H9 (cell line): Measurements from ENCODE around the gene KLK10. TPM values are rescaled to one million over a fixed set of nuclear protein-coding genes. Genes with fewer than 3 reads are reported as not detected.
A peak's percentile ranks its signal among the peaks of the same experiment; 100 is the strongest.

Experiments used
- DNase-seq: peaks from one replicate; pipeline ENCODE4 v3.0.0-alpha.2; 2017
- H2AFZ ChIP-seq: one replicate; pipeline ENCODE4 v1.6.1; 2013; ENCODE audit warnings: mild to moderate bottlenecking, low read length, control low read depth, moderate library complexity
- H2AK5ac ChIP-seq: 2 replicates; pipeline ENCODE4 v1.6.1; 2013; ENCODE audit warnings: low read length, control low read depth, mixed read lengths; ENCODE audit not compliant: insufficient read length
- H2BK120ac ChIP-seq: one replicate; pipeline ENCODE4 v1.6.1; 2013; ENCODE audit warnings: low read depth, mild to moderate bottlenecking, low read length, control low read depth, inconsistent platforms; ENCODE audit not compliant: poor library complexity, severe bottlenecking
- H2BK12ac ChIP-seq: 2 replicates; pipeline ENCODE4 v1.6.1; 2013; ENCODE audit warnings: low read length, control low read depth, mixed read lengths, low read depth; ENCODE audit not compliant: insufficient read length
- H2BK15ac ChIP-seq: 2 replicates; pipeline ENCODE4 v1.6.1; 2013; ENCODE audit warnings: low read depth, low read length, control low read depth
- H2BK20ac ChIP-seq: one replicate; pipeline ENCODE4 v1.6.1; 2013; ENCODE audit warnings: low read depth, mild to moderate bottlenecking, low read length, control low read depth, inconsistent platforms; ENCODE audit not compliant: poor library complexity, severe bottlenecking
- H2BK5ac ChIP-seq: 2 replicates; pipeline ENCODE4 v1.6.1; 2013; ENCODE audit warnings: low read length, control low read depth, mixed read lengths; ENCODE audit not compliant: insufficient read length
- H3K14ac ChIP-seq: 2 replicates; pipeline ENCODE4 v1.6.1; 2013; ENCODE audit warnings: low read length, control low read depth; ENCODE audit not compliant: insufficient read depth
- H3K18ac ChIP-seq: 2 replicates; pipeline ENCODE4 v1.6.1; 2013; ENCODE audit warnings: low read depth, mild to moderate bottlenecking, mixed read lengths, low read length, control low read depth; ENCODE audit not compliant: insufficient read length
- H3K23ac ChIP-seq: 2 replicates; pipeline ENCODE4 v1.6.1; 2013; ENCODE audit warnings: low read length, control low read depth, mixed read lengths, low read depth; ENCODE audit not compliant: insufficient read length
- H3K23me2 ChIP-seq: 2 replicates; pipeline ENCODE4 v1.6.1; 2013; ENCODE audit warnings: low read depth, mild to moderate bottlenecking, mixed read lengths, low read length, control low read depth; ENCODE audit not compliant: insufficient read length, poor library complexity, severe bottlenecking
- H3K27ac ChIP-seq: 2 replicates; pipeline ENCODE4 v1.5.1; 2013; ENCODE audit warnings: low read length, control low read depth, mixed read lengths, low read depth; ENCODE audit not compliant: insufficient read length
- H3K27me3 ChIP-seq: 2 replicates; pipeline ENCODE4 v1.6.1; 2013; ENCODE audit warnings: low read length, control low read depth, inconsistent platforms; ENCODE audit not compliant: insufficient read depth
- H3K4ac ChIP-seq: 2 replicates; pipeline ENCODE4 v1.6.1; 2013; ENCODE audit warnings: low read depth, mild to moderate bottlenecking, control low read depth, inconsistent platforms, low read length, moderate library complexity
- H3K4me1 ChIP-seq: 2 replicates; pipeline ENCODE4 v1.6.1; 2013; ENCODE audit warnings: low read length, control low read depth, inconsistent platforms; ENCODE audit not compliant: insufficient read depth
- H3K4me2 ChIP-seq: 2 replicates; pipeline ENCODE4 v1.6.1; 2013; ENCODE audit warnings: low read length, control low read depth, mixed read lengths; ENCODE audit not compliant: insufficient read length, insufficient read depth
- H3K56ac ChIP-seq: 2 replicates; pipeline ENCODE4 v1.6.1; 2013; ENCODE audit warnings: low read depth, mild to moderate bottlenecking, mixed read lengths, low read length, control low read depth; ENCODE audit not compliant: insufficient read length
- H3K79me1 ChIP-seq: 2 replicates; pipeline ENCODE4 v1.6.1; 2013; ENCODE audit warnings: low read depth, mild to moderate bottlenecking, moderate library complexity, low read length, control low read depth, inconsistent platforms; ENCODE audit not compliant: insufficient read depth, poor library complexity, severe bottlenecking
- H3K79me2 ChIP-seq: 2 replicates; pipeline ENCODE4 v1.6.1; 2013; ENCODE audit warnings: low read length, control low read depth, inconsistent platforms; ENCODE audit not compliant: insufficient read depth
- H3K9ac ChIP-seq: 2 replicates; pipeline ENCODE4 v1.6.1; 2013; ENCODE audit warnings: low read length, control low read depth, mixed read lengths; ENCODE audit not compliant: insufficient read length; ENCODE audit errors: extremely low read depth
- H3K9me3 ChIP-seq: one replicate; pipeline ENCODE4 v1.6.1; 2013; ENCODE audit warnings: low read depth, low read length, inconsistent platforms; ENCODE audit not compliant: control insufficient read depth
- H3T11ph ChIP-seq: one replicate; pipeline ENCODE4 v1.6.1; 2013; ENCODE audit warnings: mild to moderate bottlenecking, low read length, control low read depth, inconsistent platforms
- H4K20me1 ChIP-seq: one replicate; pipeline ENCODE4 v1.6.1; 2013; ENCODE audit not compliant: control insufficient read depth, insufficient read length, insufficient read depth
- H4K5ac ChIP-seq: 2 replicates; pipeline ENCODE4 v1.6.1; 2013; ENCODE audit warnings: low read depth, mild to moderate bottlenecking, mixed read lengths, low read length, control low read depth; ENCODE audit not compliant: insufficient read length
- H4K8ac ChIP-seq: replicated peaks from 2 replicates; pipeline ENCODE4 v1.6.1; 2013; ENCODE audit warnings: low read length, control low read depth, mixed read lengths, low read depth; ENCODE audit not compliant: insufficient read length
- H4K91ac ChIP-seq: 2 replicates; pipeline ENCODE4 v1.6.1; 2013; ENCODE audit warnings: low read depth, mild to moderate bottlenecking, moderate library complexity, mixed read lengths, low read length, control low read depth; ENCODE audit not compliant: insufficient read length
- H3K27ac Mint-ChIP-seq, 3 experiments: 2 replicates in 2 of 3; 3 replicates in 1 of 3; pipeline ENCODE4 v1.8.0; 2020 to 2021; ENCODE audit warnings: mixed read lengths in 3 of 3, mild to moderate bottlenecking in 1 of 3, moderate library complexity in 1 of 3
- H3K27me3 Mint-ChIP-seq: 2 replicates; pipeline ENCODE4 v1.8.0; 2021; ENCODE audit warnings: low read depth, mild to moderate bottlenecking, moderate library complexity, mixed read lengths
- H3K36me3 Mint-ChIP-seq, 3 experiments: 2 replicates in 2 of 3; 3 replicates in 1 of 3; pipeline ENCODE4 v1.8.0; 2020 to 2021; ENCODE audit warnings: low read depth in 3 of 3, mixed read lengths in 3 of 3; ENCODE audit not compliant: insufficient read depth in 1 of 3
- H3K4me1 Mint-ChIP-seq, 2 experiments: 2 replicates each; pipeline ENCODE4 v1.8.0; 2020; ENCODE audit warnings: mixed read lengths in 2 of 2
- H3K4me3 Mint-ChIP-seq, 2 experiments: 2 replicates in 1 of 2; 3 replicates in 1 of 2; pipeline ENCODE4 v1.8.0; 2020 to 2021; ENCODE audit warnings: mild to moderate bottlenecking in 2 of 2, mixed read lengths in 2 of 2, moderate library complexity in 1 of 2
- H3K9me3 Mint-ChIP-seq, 2 experiments: 2 replicates in 1 of 2; 3 replicates in 1 of 2; pipeline ENCODE4 v1.8.0; 2020; ENCODE audit warnings: mild to moderate bottlenecking in 2 of 2, mixed read lengths in 2 of 2, moderate library complexity in 1 of 2
- CTCF ChIP-seq: fragments of 200-600 bp; sonication (generic); conservative IDR thresholded peaks from 3 replicates; pipeline ENCODE4 v1.8.0; 2021; ENCODE audit warnings: antibody characterized with exemption, mild to moderate bottlenecking
- WGBS: extraction: QIAGEN DNeasy Blood & Tissue Kit; methylation state at CpG from one replicate; pipeline ENCODE4 v1.1.7; 2013; ENCODE audit warnings: missing lambda C conversion rate, low lambda C conversion rate, mixed read lengths; ENCODE audit not compliant: insufficient read length; ENCODE audit errors: extremely low coverage; 5-methylcytosine and 5-hydroxymethylcytosine counted together
- total RNA-seq: library from RNA; stranded (reverse); gene quantifications from 2 replicates; pipeline ENCODE4 v1.2.1, GENCODE V29; 2021

KLK10 gene
- total RNA-seq, 1 experiment from 2014 or later, result 1.3 TPM

- Histone ChIP-seq H2AFZ (no peak overlapping the region), H3K4me2 (no peak overlapping the region), H4K5ac (no peak overlapping the region), H3K18ac (no peak overlapping the region), H4K91ac (no peak overlapping the region), H3K23ac (no peak overlapping the region), H3K79me2 (no peaks in the 10 kb centered on the region), H3K14ac (no peak overlapping the region), H3K9ac (no peak overlapping the region), H4K8ac (no peak overlapping the region), H3K9me3 (no peaks in the 10 kb centered on the region), H2BK12ac (no peak overlapping the region), H4K20me1 (no peaks in the 10 kb centered on the region), H2AK5ac (no peak overlapping the region), H3K23me2 (peaks cover 5% of the 10 kb centered on the region), H3K27ac (no peak overlapping the region), H3K4me1 (no peaks in the 10 kb centered on the region; the same call in 1 of the 2 replicates), H3K79me1 (no peaks in the 10 kb centered on the region), H2BK20ac (no peak overlapping the region), H3K4ac (no peak overlapping the region), H3T11ph (no peak overlapping the region), H3K27me3 (no peaks in the 10 kb centered on the region), H2BK5ac (no peak overlapping the region), H2BK120ac (no peak overlapping the region), H3K56ac (no peak overlapping the region), H2BK15ac (no peak overlapping the region)
- Mint-ChIP-seq H3K27me3 (peaks cover 11% of the 10 kb centered on the region), H3K36me3 (peaks cover 0 to 3% (median 0%) of the 10 kb centered on the region in 3 experiments; a peak in 2 of 7 replicates), H3K27ac (no peak overlapping the region), H3K4me1 (peaks cover 10 to 13% of the 10 kb centered on the region in 2 experiments), H3K4me3 (no peak overlapping the region; a peak in 1 of 5 replicates), H3K9me3 (no peaks in the 10 kb centered on the region; a peak in 1 of 5 replicates)
- TF ChIP-seq CTCF, result no peak
- WGBS, result no CpG with 5 or more reads among the region's 7 CpGs
- DNase-seq, result peak; percentile 15
Observed at GRCh38 chr19:51066393-51067186, 47.1 kb upstream of the KLK10 start.
